HepG2 (cell line): Measurements from ENCODE around the gene RECQL. TPM values are rescaled to one million over a fixed set of nuclear protein-coding genes. Genes with fewer than 3 reads are reported as not detected.

ENCODE experiments used
- ATAC-seq: fragments of 200-7000 bp; cut with Tn5 transposase; 3 replicates; pipeline ENCODE4 v1.9.1; 2020; ENCODE audit warnings: mild to moderate bottlenecking, moderate library complexity
- BruUV-seq: library from RNA; stranded (reverse); fragments of 400-500 nt; replicated peaks from 2 replicates; lab custom pipeline; 2021; lab: Mats Ljungman, UMichigan
- CTCF ChIA-PET: fragments of 300-600 bp; formaldehyde crosslinking; extraction: SDS; loops from one replicate; lab custom pipeline; 2021; ENCODE audit warnings: low total read pairs, inconsistent platforms, low intra/inter-chr PET ratio; lab: Yijun Ruan, JAX
- POLR2A ChIA-PET: fragments of 350-600 bp; sonication (Branson Sonifier 250); formaldehyde crosslinking; loops from one replicate; lab custom pipeline; 2020; ENCODE audit warnings: antibody characterized with exemption, inconsistent platforms; lab: Yijun Ruan, JAX
- DNase-seq: peaks from one replicate; pipeline ENCODE4 v3.0.0-alpha.2; 2015; ENCODE audit warnings: low spot score
- FAIRE-seq: peaks from 3 replicates; lab custom pipeline; 2011; peaks lifted over from hg19 to GRCh38; lab: Jason Lieb, UNC
- H2AFZ ChIP-seq: one replicate; pipeline ENCODE4 v1.6.1; 2011; ENCODE audit warnings: low read length, inconsistent platforms
- H3K27ac ChIP-seq: fragments of 300-600 bp; 3 replicates; pipeline ENCODE4 v1.8.0; 2011; ENCODE audit warnings: mixed run types, mild to moderate bottlenecking, mixed read lengths, low read length, inconsistent platforms; ENCODE audit not compliant: insufficient read depth; ENCODE audit errors: extremely low read length
- H3K27me3 ChIP-seq, 2 experiments: fragments of 200-600 bp in 1 of 2; 2 replicates in 1 of 2; 3 replicates in 1 of 2; pipeline versions ENCODE4 v1.6.0 to v1.8.0; 2011; ENCODE audit warnings: low read length in 2 of 2, mild to moderate bottlenecking in 2 of 2, moderate library complexity in 2 of 2, inconsistent platforms in 1 of 2; ENCODE audit not compliant: insufficient read depth in 2 of 2, control insufficient read depth in 1 of 2
- H3K36me3 ChIP-seq, 2 experiments: fragments of 200-600 bp in 1 of 2; replicated peaks in 1 of 2; 2 replicates in 1 of 2; 3 replicates in 1 of 2; pipeline versions ENCODE4 v1.5.1 to v1.8.0; 2011; ENCODE audit warnings: low read length in 2 of 2, inconsistent platforms in 1 of 2; ENCODE audit not compliant: insufficient read depth in 2 of 2, control insufficient read depth in 1 of 2
- H3K4me1 ChIP-seq: 2 replicates; pipeline ENCODE4 v1.5.1; 2012; ENCODE audit warnings: low read length, inconsistent platforms; ENCODE audit not compliant: insufficient read depth
- H3K4me2 ChIP-seq: 2 replicates; pipeline ENCODE4 v1.6.0; 2011; ENCODE audit warnings: low read depth, low read length, inconsistent platforms
- H3K4me3 ChIP-seq, 3 experiments: fragments of 200-600 bp in 1 of 3; sonication (generic), shearing (Covaris generic) in 1 of 3; replicated peaks in 1 of 3; 2 replicates each; pipeline ENCODE4 v1.5.1; 2011 to 2016; ENCODE audit warnings: low read length in 3 of 3, inconsistent platforms in 2 of 3, low read depth in 2 of 3, mild to moderate bottlenecking in 2 of 3, control low read depth in 1 of 3, mixed read lengths in 1 of 3; ENCODE audit not compliant: insufficient read depth in 1 of 3
- H3K79me2 ChIP-seq: one replicate; pipeline ENCODE4 v1.6.1; 2011; ENCODE audit warnings: low read length, inconsistent platforms; ENCODE audit not compliant: insufficient read depth
- H3K9ac ChIP-seq: 2 replicates; pipeline ENCODE4 v1.6.0; 2011; ENCODE audit warnings: mild to moderate bottlenecking, low read depth, low read length, inconsistent platforms; ENCODE audit not compliant: insufficient read depth
- H3K9me3 ChIP-seq: 2 replicates; pipeline ENCODE4 v1.5.1; 2012; ENCODE audit warnings: mild to moderate bottlenecking, low read length
- H4K20me1 ChIP-seq: 2 replicates; pipeline ENCODE4 v1.6.0; 2011; ENCODE audit warnings: inconsistent platforms, mild to moderate bottlenecking, low read length, moderate library complexity; ENCODE audit not compliant: insufficient read depth
- AKAP8 ChIP-seq: sonication (generic); formaldehyde crosslinking; IDR thresholded peaks from 2 replicates; pipeline ENCODE4 v1.5.1; 2020; ENCODE audit warnings: mild to moderate bottlenecking, missing genetic modification reagents
- BRD4 ChIP-seq: sonication (generic); formaldehyde crosslinking; IDR thresholded peaks from 2 replicates; pipeline ENCODE4 v1.4.0; 2020; ENCODE audit warnings: missing genetic modification reagents
- KDM2A ChIP-seq: sonication (generic); formaldehyde crosslinking; IDR thresholded peaks from 2 replicates; pipeline ENCODE4 v1.4.0; 2020; ENCODE audit warnings: low read depth, missing genetic modification reagents, borderline replicate concordance
- NFKBIZ ChIP-seq: IDR thresholded peaks from 2 replicates; pipeline ENCODE4 v1.6.1; 2018; ENCODE audit warnings: missing genetic modification reagents, missing compliant biosample characterization
- PAF1 ChIP-seq: IDR thresholded peaks from 2 replicates; pipeline ENCODE4 v1.6.1; 2016; ENCODE audit warnings: missing genetic modification reagents, missing compliant biosample characterization
- POGZ ChIP-seq: sonication (generic); formaldehyde crosslinking; IDR thresholded peaks from 2 replicates; pipeline ENCODE4 v1.4.0; 2020; ENCODE audit warnings: mild to moderate bottlenecking, missing genetic modification reagents
- SMAD9 ChIP-seq: sonication (generic); formaldehyde crosslinking; IDR thresholded peaks from 2 replicates; pipeline ENCODE4 v1.5.1; 2020; ENCODE audit warnings: mild to moderate bottlenecking, missing genetic modification reagents
- ZNF879 ChIP-seq: sonication (generic); formaldehyde crosslinking; IDR thresholded peaks from 2 replicates; pipeline ENCODE4 v1.8.1; 2023; ENCODE audit warnings: missing genetic modification reagents
- WGBS: methylation state at CpG from one replicate; pipeline ENCODE4 v1.1.6; 2017; ENCODE audit warnings: low lambda C conversion rate; 5-methylcytosine and 5-hydroxymethylcytosine counted together
- in situ Hi-C: cut with HindIII; loops from 2 replicates; pipeline ENCODE4 v1.10.0; 2017; ENCODE audit warnings: low pct_unique_long_range_greater_than_20kb; ENCODE audit not compliant: extremely low pct_ligation_motif_present
- intact Hi-C: fragments of 100-400 bp; cut with micrococcal nuclease; formaldehyde crosslinking; loops from one replicate; pipeline ENCODE4 v1.10.0; 2022; ENCODE audit not compliant: unreplicated experiment
- polyA plus RNA-seq, 8 experiments: library from polyadenylated mRNA; depleted of rRNA in 3 of 8; stranded (reverse) in 7 of 8; unstranded in 1 of 8; fragments of >200 nt; fragmentation: Illumina TruSeq in 4 of 8; extraction: Trizol in 4 of 8; gene quantifications; 2 replicates each; pipeline versions ENCODE4 v1.2.1 to v1.2.3, GENCODE V29; 2011 to 2016; ENCODE audit warnings: low read depth in 4 of 8, missing spikeins in 1 of 8, mixed read lengths in 1 of 8; ENCODE audit not compliant: insufficient read depth in 1 of 8
- total RNA-seq, 5 experiments: library from RNA; depleted of rRNA; stranded (reverse); fragments of >200 nt; fragmentation: Illumina TruSeq; extraction: Trizol; gene quantifications; 2 replicates each; pipeline ENCODE4 v1.2.3, GENCODE V29; 2016; ENCODE audit warnings: low read depth in 1 of 5
- TF ChIP-seq, protein P1 (sequence below): sonication (generic); formaldehyde crosslinking; IDR thresholded peaks from 2 replicates; pipeline ENCODE4 v1.5.0; 2020; ENCODE audit warnings: mild to moderate bottlenecking, low read depth, missing genetic modification reagents, borderline replicate concordance
- TF ChIP-seq, protein P2 (sequence below): sonication (generic); formaldehyde crosslinking; IDR thresholded peaks from 2 replicates; pipeline ENCODE4 v1.4.0; 2020; ENCODE audit warnings: mild to moderate bottlenecking, missing genetic modification reagents, borderline replicate concordance
- TF ChIP-seq, protein P3 (sequence below): sonication (generic); formaldehyde crosslinking; conservative IDR thresholded peaks from 2 replicates; pipeline ENCODE4 v1.8.0; 2022; ENCODE audit warnings: low read depth, missing genetic modification reagents

The RECQL gene
- total and polyA plus RNA-seq, 2 of the 13 experiments (the other 11 are each of a cell fraction or from before 2014, with no cell fraction given) = 7.2 to 41.5 TPM

DNA sequence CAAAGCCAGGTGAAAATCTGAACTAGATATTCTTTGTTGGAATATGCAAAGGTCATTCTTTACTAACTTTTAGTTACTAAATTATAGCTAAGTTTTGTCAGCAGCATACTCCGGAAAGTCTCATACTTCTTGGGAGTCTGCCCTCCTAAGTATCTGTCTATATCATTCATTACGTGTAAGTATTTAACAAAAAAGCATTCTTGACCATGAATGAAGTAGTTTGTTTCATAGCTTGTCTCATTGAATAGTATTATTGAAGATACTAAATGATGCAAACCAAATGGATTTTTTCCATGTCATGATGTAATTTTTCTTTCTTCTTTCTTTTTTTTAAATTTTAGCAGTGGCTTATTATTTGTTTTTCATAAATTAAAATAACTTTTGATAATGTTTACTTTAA, 14.8 kb upstream of the RECQL start:
- Histone ChIP-seq H3K9me3 (no peaks in the 10 kb centered on the region), H3K36me3 (peaks cover 4 to 20% of the 10 kb centered on the region in 2 experiments; a peak in 3 of 5 replicates), H2AFZ (no peak overlapping the region), H3K4me1 (no peaks in the 10 kb centered on the region), H3K79me2 (no peaks in the 10 kb centered on the region), H3K4me3 (no peak overlapping the region), H3K27me3 (no peaks in the 10 kb centered on the region), H3K27ac (no peak overlapping the region), H3K4me2 (no peak overlapping the region), H3K9ac (no peak overlapping the region), H4K20me1 (no peaks in the 10 kb centered on the region)
- BruUV-seq = no TSS peak
- ChIA-PET CTCF (no interaction called here), POLR2A (no interaction called here)
- 100% methylated on average over 2 of the region's 2 CpGs for WGBS
- intact Hi-C loops = no loop called here
- FAIRE-seq (no peak), ATAC-seq (no peak), DNase-seq (no peak)
- in situ Hi-C loops = loop anchor here (25.0 kb wide), 1 partner anchor 521 kb away; the partner anchor contains the start of gene CMAS
- TF ChIP-seq AKAP8 = no peak
- TF ChIP-seq, protein P1, sequence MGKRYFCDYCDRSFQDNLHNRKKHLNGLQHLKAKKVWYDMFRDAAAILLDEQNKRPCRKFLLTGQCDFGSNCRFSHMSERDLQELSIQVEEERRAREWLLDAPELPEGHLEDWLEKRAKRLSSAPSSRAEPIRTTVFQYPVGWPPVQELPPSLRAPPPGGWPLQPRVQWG (CRISPR knock-in tag) = no peak
- no peak for TF ChIP-seq PAF1 (CRISPR knock-in tag)
- no peak for TF ChIP-seq BRD4
- TF ChIP-seq, protein P2, sequence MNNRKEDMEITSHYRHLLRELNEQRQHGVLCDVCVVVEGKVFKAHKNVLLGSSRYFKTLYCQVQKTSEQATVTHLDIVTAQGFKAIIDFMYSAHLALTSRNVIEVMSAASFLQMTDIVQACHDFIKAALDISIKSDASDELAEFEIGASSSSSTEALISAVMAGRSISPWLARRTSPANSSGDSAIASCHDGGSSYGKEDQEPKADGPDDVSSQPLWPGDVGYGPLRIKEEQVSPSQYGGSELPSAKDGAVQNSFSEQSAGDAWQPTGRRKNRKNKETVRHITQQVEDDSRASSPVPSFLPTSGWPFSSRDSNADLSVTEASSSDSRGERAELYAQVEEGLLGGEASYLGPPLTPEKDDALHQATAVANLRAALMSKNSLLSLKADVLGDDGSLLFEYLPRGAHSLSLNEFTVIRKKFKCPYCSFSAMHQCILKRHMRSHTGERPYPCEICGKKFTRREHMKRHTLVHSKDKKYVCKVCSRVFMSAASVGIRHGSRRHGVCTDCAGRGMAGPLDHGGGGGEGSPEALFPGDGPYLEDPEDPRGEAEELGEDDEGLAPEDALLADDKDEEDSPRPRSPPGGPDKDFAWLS = no peak
- no peak for TF ChIP-seq NFKBIZ
- no peak for TF ChIP-seq POGZ (CRISPR knock-in tag)
- no peak for TF ChIP-seq SMAD9 (CRISPR knock-in tag)
- TF ChIP-seq, protein P3, sequence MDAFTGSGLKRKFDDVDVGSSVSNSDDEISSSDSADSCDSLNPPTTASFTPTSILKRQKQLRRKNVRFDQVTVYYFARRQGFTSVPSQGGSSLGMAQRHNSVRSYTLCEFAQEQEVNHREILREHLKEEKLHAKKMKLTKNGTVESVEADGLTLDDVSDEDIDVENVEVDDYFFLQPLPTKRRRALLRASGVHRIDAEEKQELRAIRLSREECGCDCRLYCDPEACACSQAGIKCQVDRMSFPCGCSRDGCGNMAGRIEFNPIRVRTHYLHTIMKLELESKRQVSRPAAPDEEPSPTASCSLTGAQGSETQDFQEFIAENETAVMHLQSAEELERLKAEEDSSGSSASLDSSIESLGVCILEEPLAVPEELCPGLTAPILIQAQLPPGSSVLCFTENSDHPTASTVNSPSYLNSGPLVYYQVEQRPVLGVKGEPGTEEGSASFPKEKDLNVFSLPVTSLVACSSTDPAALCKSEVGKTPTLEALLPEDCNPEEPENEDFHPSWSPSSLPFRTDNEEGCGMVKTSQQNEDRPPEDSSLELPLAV = no peak
- no peak for TF ChIP-seq ZNF879 (CRISPR knock-in tag)
- no peak for TF ChIP-seq KDM2A
